ENCODE results near the gene ZNF133. TPM values are rescaled to one million over a fixed set of nuclear protein-coding genes. Genes with fewer than 3 reads are reported as not detected.

The ZNF133 gene
- total RNA-seq, 4 donors from 2014 or later, result 12.7 to 24.3 (median 17.5) TPM

DNA sequence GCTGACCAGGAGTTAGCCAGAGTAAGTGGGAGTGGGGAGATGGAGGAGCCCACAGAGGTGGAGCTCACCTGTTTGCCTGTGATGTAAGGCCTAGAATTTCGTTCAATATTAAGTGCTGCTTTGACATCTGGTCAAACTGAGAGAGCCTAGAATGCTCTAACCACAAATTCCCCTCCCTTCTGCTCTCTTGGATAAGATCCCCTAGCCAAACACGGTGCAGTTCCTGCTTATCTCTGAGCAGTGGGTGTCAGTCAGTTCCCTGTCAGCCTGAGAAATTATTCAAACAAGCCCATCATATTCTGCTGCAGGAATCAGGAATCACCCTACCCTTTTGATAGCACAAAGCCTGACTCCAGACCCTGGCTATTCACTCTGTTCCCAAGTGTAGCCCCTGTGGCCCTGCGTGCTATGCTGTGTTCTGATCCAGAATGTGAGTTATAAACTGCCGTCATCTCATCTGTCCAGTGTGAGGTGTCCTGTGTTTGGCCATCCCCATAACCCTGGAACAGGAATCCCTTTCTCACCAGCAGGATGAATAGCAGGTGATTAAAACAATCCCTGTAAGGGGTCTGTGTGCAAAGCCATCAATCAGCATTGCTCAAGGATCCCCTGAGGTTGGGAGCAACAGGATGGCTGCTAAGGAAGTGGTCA lies 31.8 kb upstream of the ZNF133 start:
- no peaks in the 10 kb centered on the region for H3K4me1 ChIP-seq
- in situ Hi-C loops (cut with MboI; ENCODE audit: low pct_ligation_motif_present in 1 of 4, low pct_unique_long_range_greater_than_20kb in 1 of 4, low sequenced_read_pairs in 3 of 4), result no loop called here
- DNase-seq, result no peak
- no peak overlapping the region for H3K4me3 ChIP-seq
- TF ChIP-seq, protein P1, sequence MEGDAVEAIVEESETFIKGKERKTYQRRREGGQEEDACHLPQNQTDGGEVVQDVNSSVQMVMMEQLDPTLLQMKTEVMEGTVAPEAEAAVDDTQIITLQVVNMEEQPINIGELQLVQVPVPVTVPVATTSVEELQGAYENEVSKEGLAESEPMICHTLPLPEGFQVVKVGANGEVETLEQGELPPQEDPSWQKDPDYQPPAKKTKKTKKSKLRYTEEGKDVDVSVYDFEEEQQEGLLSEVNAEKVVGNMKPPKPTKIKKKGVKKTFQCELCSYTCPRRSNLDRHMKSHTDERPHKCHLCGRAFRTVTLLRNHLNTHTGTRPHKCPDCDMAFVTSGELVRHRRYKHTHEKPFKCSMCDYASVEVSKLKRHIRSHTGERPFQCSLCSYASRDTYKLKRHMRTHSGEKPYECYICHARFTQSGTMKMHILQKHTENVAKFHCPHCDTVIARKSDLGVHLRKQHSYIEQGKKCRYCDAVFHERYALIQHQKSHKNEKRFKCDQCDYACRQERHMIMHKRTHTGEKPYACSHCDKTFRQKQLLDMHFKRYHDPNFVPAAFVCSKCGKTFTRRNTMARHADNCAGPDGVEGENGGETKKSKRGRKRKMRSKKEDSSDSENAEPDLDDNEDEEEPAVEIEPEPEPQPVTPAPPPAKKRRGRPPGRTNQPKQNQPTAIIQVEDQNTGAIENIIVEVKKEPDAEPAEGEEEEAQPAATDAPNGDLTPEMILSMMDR (IDR thresholded peaks at IDR 0.05), result no peak
- TF ChIP-seq EP300 (IDR thresholded peaks at IDR 0.05; ENCODE audit: low read depth) (no peak), POLR2AphosphoS5 (IDR thresholded peaks at IDR 0.05) (no peak), POLR2A (IDR thresholded peaks at IDR 0.05) (no peak)
- H3K27ac ChIP-seq, result no peak overlapping the region
- 17 to 60% methylated on average over 1 to 4 of the region's 4 CpGs for WGBS, 2 donors (ENCODE audit: low coverage in 1 of 2)
- no peaks in the 10 kb centered on the region for H3K36me3 ChIP-seq
- no peaks in the 10 kb centered on the region for H3K27me3 ChIP-seq
- no peaks in the 10 kb centered on the region for H3K9me3 ChIP-seq
- intact Hi-C loops (cut with DNase I; ENCODE audit: low total_unique reads), result no loop called here

DNA sequence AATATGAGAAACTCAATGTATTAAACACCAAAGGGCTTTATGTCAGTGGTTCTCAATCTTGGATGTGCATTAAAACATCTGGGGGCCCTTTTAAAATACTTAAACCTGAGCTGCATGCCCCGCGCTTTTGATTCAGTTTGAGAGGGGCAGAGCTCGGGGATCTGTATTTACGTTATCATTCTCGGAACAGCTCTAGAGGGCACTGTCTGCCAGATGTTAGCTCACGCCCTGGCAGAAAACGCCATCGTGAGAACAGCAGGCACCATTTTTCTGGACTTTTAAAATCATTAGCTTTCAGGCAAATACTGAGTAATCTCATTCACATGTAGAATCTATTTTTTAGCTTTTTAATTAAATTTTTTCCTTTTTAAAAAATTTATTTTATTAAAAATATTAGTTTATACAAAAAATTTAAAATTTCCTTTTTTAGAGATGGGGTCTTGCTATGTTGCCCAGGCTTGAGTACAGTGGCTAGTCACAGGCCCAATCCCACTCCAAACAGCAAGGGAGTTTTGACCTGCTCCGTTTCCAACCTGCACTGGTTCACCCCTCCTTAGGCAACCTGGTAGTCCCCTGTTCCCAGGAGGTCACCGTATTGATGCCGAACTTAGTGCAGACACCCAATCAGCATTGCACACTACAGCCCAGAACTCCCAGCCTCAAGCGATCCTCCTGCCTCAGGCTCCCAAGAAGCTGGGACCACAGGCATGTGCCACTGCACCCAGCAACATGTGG lies 30.0 kb upstream of the ZNF133 start:
- Histone ChIP-seq H3K27me3 (no peaks in the 10 kb centered on the region), H3K9me3 (no peaks in the 10 kb centered on the region), H3K4me1 (peaks cover 0 to 3% (median 0%) of the 10 kb centered on the region in 4 donors), H3K4me3 (no peak overlapping the region), H3K36me3 (no peaks in the 10 kb centered on the region), H3K27ac (no peak overlapping the region)
- DNase-seq, result no peak
- TF ChIP-seq POLR2A (IDR thresholded peaks at IDR 0.05) (no peak), EP300 (IDR thresholded peaks at IDR 0.05; ENCODE audit: low read depth) (no peak), POLR2AphosphoS5 (IDR thresholded peaks at IDR 0.05) (no peak)
- TF ChIP-seq, protein P1 (IDR thresholded peaks at IDR 0.05), result no peak
- WGBS, 2 donors (ENCODE audit: low coverage in 1 of 2), result 67 to 83% methylated on average over 11 to 12 of the region's 12 CpGs
- intact Hi-C loops (cut with DNase I; ENCODE audit: low total_unique reads), result no loop called here
- in situ Hi-C loops (cut with MboI; ENCODE audit: low pct_ligation_motif_present in 1 of 4, low pct_unique_long_range_greater_than_20kb in 1 of 4, low sequenced_read_pairs in 3 of 4), result no loop called here

DNA sequence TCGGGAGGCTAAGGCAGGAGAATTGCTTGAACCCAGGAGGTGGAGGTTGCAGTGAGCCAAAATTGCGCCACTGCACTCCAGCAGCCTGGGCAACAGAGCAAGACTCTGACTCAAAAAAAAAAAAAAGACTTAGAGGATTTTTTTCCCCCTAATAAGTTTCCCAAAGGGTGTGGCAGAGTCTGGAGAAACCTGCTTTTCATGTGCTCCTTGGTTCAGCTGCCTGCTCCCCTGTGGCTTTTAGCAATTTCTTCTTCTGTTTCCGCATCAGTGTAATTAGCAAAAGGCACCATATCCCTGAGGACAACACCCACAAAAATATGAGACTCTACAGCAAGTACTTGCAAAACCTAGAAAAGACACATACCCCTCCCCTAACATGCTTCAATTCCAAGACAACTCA lies 28.6 kb upstream of the ZNF133 start:
- Histone ChIP-seq H3K4me1 (peaks cover 0 to 6% (median 0%) of the 10 kb centered on the region in 4 donors), H3K27me3 (no peaks in the 10 kb centered on the region), H3K27ac (no peak overlapping the region), H3K4me3 (no peak overlapping the region), H3K9me3 (no peaks in the 10 kb centered on the region), H3K36me3 (no peaks in the 10 kb centered on the region)
- in situ Hi-C loops (cut with MboI; ENCODE audit: low pct_ligation_motif_present in 1 of 4, low pct_unique_long_range_greater_than_20kb in 1 of 4, low sequenced_read_pairs in 3 of 4), result no loop called here
- TF ChIP-seq EP300 (IDR thresholded peaks at IDR 0.05; ENCODE audit: low read depth), result no peak
- no peak for TF ChIP-seq POLR2AphosphoS5 (IDR thresholded peaks at IDR 0.05)
- no peak for TF ChIP-seq POLR2A (IDR thresholded peaks at IDR 0.05)
- TF ChIP-seq, protein P1 (IDR thresholded peaks at IDR 0.05), result no peak
- intact Hi-C loops (cut with DNase I; ENCODE audit: low total_unique reads), result no loop called here
- DNase-seq, result no peak
- WGBS, 2 donors (ENCODE audit: low coverage in 1 of 2), result 20 to 66% methylated on average over 1 to 3 of the region's 3 CpGs

DNA sequence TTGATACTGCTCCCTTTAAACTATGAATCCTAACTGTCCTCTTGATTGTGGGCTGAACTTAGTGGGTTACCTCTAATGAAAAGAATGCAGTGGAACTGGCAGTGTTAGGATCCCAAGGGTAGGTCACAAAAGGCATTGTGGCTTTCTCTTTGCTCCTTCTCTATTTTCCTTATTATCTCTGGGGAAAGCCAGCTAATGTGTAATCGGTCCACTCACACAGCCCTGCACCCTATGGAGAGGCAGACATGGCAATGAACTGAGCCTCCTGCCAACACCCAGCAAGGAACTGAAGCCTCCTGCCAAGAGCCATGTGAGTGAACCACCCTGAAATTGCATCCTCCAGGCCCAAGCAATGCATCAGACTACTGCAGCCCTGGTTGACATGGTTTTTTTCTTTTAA lies 24.6 kb upstream of the ZNF133 start:
- Histone ChIP-seq H3K4me3 (no peak overlapping the region), H3K9me3 (no peaks in the 10 kb centered on the region), H3K27me3 (peaks cover 4% of the 10 kb centered on the region), H3K36me3 (no peaks in the 10 kb centered on the region), H3K27ac (peak overlapping the region in 3 of 4 donors; percentile 16 to 66 (median 20)), H3K4me1 (peaks cover 0 to 6% (median 0%) of the 10 kb centered on the region in 4 donors)
- TF ChIP-seq POLR2A (IDR thresholded peaks at IDR 0.05) (no peak), POLR2AphosphoS5 (IDR thresholded peaks at IDR 0.05) (peak in 1 of 3 donors; percentile 21)
- peak; percentile 76 for DNase-seq
- intact Hi-C loops (cut with DNase I; ENCODE audit: low total_unique reads), result no loop called here
- in situ Hi-C loops (cut with MboI; ENCODE audit: low pct_ligation_motif_present in 1 of 4, low pct_unique_long_range_greater_than_20kb in 1 of 4, low sequenced_read_pairs in 3 of 4), result no loop called here
- WGBS, 2 donors (ENCODE audit: low coverage in 1 of 2), result 33 to 50% methylated on average over 1 of the region's 1 CpG

Data from transverse colon (tissue), 4 donors.